ENCODE results near the gene OSBPL9.

Gene OSBPL9

GRCh38 chr1:51761351-51761750 is 144.5 kb downstream of the OSBPL9 start:
- Histone ChIP-seq H3K27me3 (replicated peaks; ENCODE audit: control insufficient read depth, insufficient read depth, low read length) (no peaks in the 10 kb centered on the region), H3K4me3 (replicated peaks; ENCODE audit: low read depth, low read length) (no peak overlapping the region), H3K36me3 (ENCODE audit: control insufficient read depth, insufficient read depth, low read length) (peaks cover 3% of the 10 kb centered on the region)
- no peak for DNase-seq (ENCODE audit: extremely low read depth, insufficient read length)
- TF ChIP-seq CTCF (IDR thresholded peaks at IDR 0.05; ENCODE audit: insufficient read depth, low read length, poor library complexity, severe bottlenecking), result no peak

GRCh38 chr1:51768971-51769588 is 152.2 kb downstream of the OSBPL9 start:
- DNase-seq (ENCODE audit: extremely low read depth, insufficient read length), result no peak
- Histone ChIP-seq H3K36me3 (ENCODE audit: control insufficient read depth, insufficient read depth, low read length) (peaks cover 10% of the 10 kb centered on the region), H3K27me3 (replicated peaks; ENCODE audit: control insufficient read depth, insufficient read depth, low read length) (no peaks in the 10 kb centered on the region), H3K4me3 (replicated peaks; ENCODE audit: low read depth, low read length) (no peak overlapping the region)
- peak; percentile 77 for TF ChIP-seq CTCF (IDR thresholded peaks at IDR 0.05; ENCODE audit: insufficient read depth, low read length, poor library complexity, severe bottlenecking)

- Histone ChIP-seq H3K4me3 (replicated peaks; ENCODE audit: low read depth, low read length) (no peak overlapping the region), H3K36me3 (ENCODE audit: control insufficient read depth, insufficient read depth, low read length) (peaks cover 6% of the 10 kb centered on the region), H3K27me3 (replicated peaks; ENCODE audit: control insufficient read depth, insufficient read depth, low read length) (no peaks in the 10 kb centered on the region)
- no peak for TF ChIP-seq CTCF (IDR thresholded peaks at IDR 0.05; ENCODE audit: insufficient read depth, low read length, poor library complexity, severe bottlenecking)
- no peak for DNase-seq (ENCODE audit: extremely low read depth, insufficient read length)
Measured at GRCh38 chr1:51776408-51776807, 159.5 kb downstream of the OSBPL9 start.

- no peak overlapping the region for H3K4me3 ChIP-seq (replicated peaks; ENCODE audit: low read depth, low read length)
- no peaks in the 10 kb centered on the region for H3K27me3 ChIP-seq (replicated peaks; ENCODE audit: control insufficient read depth, insufficient read depth, low read length)
- peaks cover 17% of the 10 kb centered on the region for H3K36me3 ChIP-seq (ENCODE audit: control insufficient read depth, insufficient read depth, low read length)
- DNase-seq (ENCODE audit: extremely low read depth, insufficient read length), result no peak
- TF ChIP-seq CTCF (IDR thresholded peaks at IDR 0.05; ENCODE audit: insufficient read depth, low read length, poor library complexity, severe bottlenecking), result no peak
Measured at GRCh38 chr1:51780927-51781326, 164.0 kb downstream of the OSBPL9 start.

- Histone ChIP-seq H3K27me3 (replicated peaks; ENCODE audit: control insufficient read depth, insufficient read depth, low read length) (no peaks in the 10 kb centered on the region), H3K4me3 (replicated peaks; ENCODE audit: low read depth, low read length) (no peak overlapping the region), H3K36me3 (ENCODE audit: control insufficient read depth, insufficient read depth, low read length) (peaks cover 30% of the 10 kb centered on the region)
- DNase-seq (ENCODE audit: extremely low read depth, insufficient read length), result no peak
- TF ChIP-seq CTCF (IDR thresholded peaks at IDR 0.05; ENCODE audit: insufficient read depth, low read length, poor library complexity, severe bottlenecking), result no peak
Measured at GRCh38 chr1:51784997-51785421, 168.1 kb downstream of the OSBPL9 start.

- no peak for TF ChIP-seq CTCF (IDR thresholded peaks at IDR 0.05; ENCODE audit: insufficient read depth, low read length, poor library complexity, severe bottlenecking)
- no peaks in the 10 kb centered on the region for H3K27me3 ChIP-seq (replicated peaks; ENCODE audit: control insufficient read depth, insufficient read depth, low read length)
- peaks cover 38% of the 10 kb centered on the region for H3K36me3 ChIP-seq (ENCODE audit: control insufficient read depth, insufficient read depth, low read length)
- no peak overlapping the region for H3K4me3 ChIP-seq (replicated peaks; ENCODE audit: low read depth, low read length)
- no peak for DNase-seq (ENCODE audit: extremely low read depth, insufficient read length)
Measured at GRCh38 chr1:51788938-51789337, 172.0 kb downstream of the OSBPL9 start.
